Neural progenitor cell (in vitro differentiated cells): ENCODE results near the gene SURF4. TPM values are rescaled to one million over a fixed set of nuclear protein-coding genes. Genes with fewer than 3 reads are reported as not detected.

ENCODE experiments used
- DNase-seq: peaks from one replicate; pipeline ENCODE4 v3.0.0-alpha.2; 2016; ENCODE audit warnings: low spot score
- H2AFZ ChIP-seq: fragments of 200-600 bp; sonication (generic); replicated peaks from 2 replicates; pipeline ENCODE4 v1.6.1; 2016; ENCODE audit warnings: antibody characterized with exemption
- H3F3A ChIP-seq: fragments of 200-600 bp; sonication (generic); 2 replicates; pipeline ENCODE4 v1.6.1; 2016; ENCODE audit warnings: antibody characterized with exemption, low read depth
- H3K27ac ChIP-seq: fragments of 200-600 bp; sonication (generic); 2 replicates; pipeline ENCODE4 v1.5.1; 2016; ENCODE audit warnings: mild to moderate bottlenecking
- H3K27me3 ChIP-seq: fragments of 200-600 bp; sonication (generic); 2 replicates; pipeline ENCODE4 v1.6.1; 2016; ENCODE audit warnings: mild to moderate bottlenecking, moderate library complexity
- H3K36me3 ChIP-seq: fragments of 200-600 bp; sonication (generic); 2 replicates; pipeline ENCODE4 v1.5.1; 2016
- H3K4me1 ChIP-seq: fragments of 200-600 bp; sonication (generic); 2 replicates; pipeline ENCODE4 v1.6.1; 2016; ENCODE audit warnings: mixed run types
- H3K4me2 ChIP-seq: fragments of 200-600 bp; sonication (generic); 2 replicates; pipeline ENCODE4 v1.6.1; 2016
- H3K4me3 ChIP-seq: fragments of 200-600 bp; sonication (generic); 2 replicates; pipeline ENCODE4 v1.5.1; 2016
- H3K79me2 ChIP-seq: fragments of 200-600 bp; sonication (generic); 2 replicates; pipeline ENCODE4 v1.6.1; 2016; ENCODE audit warnings: low read depth
- H3K9ac ChIP-seq: fragments of 200-600 bp; sonication (generic); 2 replicates; pipeline ENCODE4 v1.6.1; 2016
- H3K9me3 ChIP-seq: fragments of 200-600 bp; sonication (generic); 2 replicates; pipeline ENCODE4 v1.5.1; 2016; ENCODE audit warnings: low read depth
- H4K20me1 ChIP-seq: fragments of 200-600 bp; sonication (generic); 2 replicates; pipeline ENCODE4 v1.6.1; 2016; ENCODE audit warnings: low read depth
- H3K27ac Mint-ChIP-seq: 3 replicates; pipeline ENCODE4 v1.8.0; 2021; ENCODE audit warnings: mixed read lengths
- H3K27me3 Mint-ChIP-seq: 2 replicates; pipeline ENCODE4 v1.8.0; 2022; ENCODE audit warnings: low read depth, mild to moderate bottlenecking, inconsistent platforms, moderate library complexity, mixed read lengths; ENCODE audit not compliant: insufficient read depth
- H3K36me3 Mint-ChIP-seq: 3 replicates; pipeline ENCODE4 v1.8.0; 2021; ENCODE audit warnings: mixed read lengths
- H3K4me1 Mint-ChIP-seq: 3 replicates; pipeline ENCODE4 v1.8.0; 2021; ENCODE audit warnings: mixed read lengths
- H3K4me3 Mint-ChIP-seq: 3 replicates; pipeline ENCODE4 v1.8.0; 2021; ENCODE audit warnings: mild to moderate bottlenecking, moderate library complexity, mixed read lengths
- H3K9me3 Mint-ChIP-seq: 3 replicates; pipeline ENCODE4 v1.8.0; 2020; ENCODE audit warnings: mixed read lengths
- EZH2 ChIP-seq: fragments of 200-600 bp; sonication (generic); IDR thresholded peaks from 2 replicates; pipeline ENCODE4 v1.6.1; 2017; ENCODE audit warnings: antibody characterized with exemption, mild to moderate bottlenecking, moderate library complexity
- EZH2phosphoT487 ChIP-seq: fragments of 200-600 bp; sonication (generic); IDR thresholded peaks from 2 replicates; pipeline ENCODE4 v1.6.1; 2017; ENCODE audit warnings: antibody characterized with exemption
- total RNA-seq: library from RNA; depleted of rRNA; stranded (reverse); fragments of >200 nt; gene quantifications from 2 replicates; pipeline ENCODE4 v1.2.3, GENCODE V29; 2015; ENCODE audit warnings: low replicate concordance
- TF ChIP-seq, protein P1 (sequence below): fragments of 200-600 bp; sonication (generic); IDR thresholded peaks from 2 replicates; pipeline ENCODE4 v1.5.1; 2017; ENCODE audit warnings: antibody characterized with exemption, mild to moderate bottlenecking

SURF4 gene
- total RNA-seq, 1 donor from 2014 or later: 102 TPM

DNA sequence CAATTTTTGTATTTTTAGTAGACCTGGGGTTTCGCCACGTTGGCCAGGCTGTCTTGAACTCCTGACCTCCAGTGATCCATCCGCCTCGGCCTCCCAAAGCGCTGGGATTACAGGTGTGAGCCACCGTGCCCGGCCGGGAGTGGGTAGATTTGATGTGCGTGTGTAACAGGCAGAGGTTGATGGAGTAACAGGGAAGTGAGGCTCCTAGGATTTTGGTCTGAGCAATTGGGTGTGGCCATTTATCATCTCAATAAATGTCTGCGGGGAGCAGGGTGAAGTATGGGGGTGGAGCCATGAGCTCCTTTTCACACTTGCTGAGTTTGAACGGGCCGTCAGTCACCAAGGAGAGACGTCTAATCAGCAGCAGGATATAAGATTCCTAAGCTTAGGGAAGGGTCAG is 43.1 kb upstream of the SURF4 start:
- Histone ChIP-seq H3K4me3 (peak overlapping the region; percentile 95), H3K27ac (no peak overlapping the region), H3K9ac (no peak overlapping the region), H3K4me2 (peak overlapping the region; percentile 99), H4K20me1 (peaks cover 18% of the 10 kb centered on the region), H3K79me2 (peaks cover 38% of the 10 kb centered on the region), H3K4me1 (peaks cover 8% of the 10 kb centered on the region), H3K9me3 (no peaks in the 10 kb centered on the region), H2AFZ (no peak overlapping the region), H3F3A (peaks cover 20% of the 10 kb centered on the region), H3K36me3 (no peaks in the 10 kb centered on the region), H3K27me3 (no peaks in the 10 kb centered on the region)
- H3K27ac Mint-ChIP-seq: peak overlapping the region; percentile 95
- peaks cover 6% of the 10 kb centered on the region for H3K27me3 Mint-ChIP-seq
- H3K9me3 Mint-ChIP-seq: no peaks in the 10 kb centered on the region
- H3K36me3 Mint-ChIP-seq: no peaks in the 10 kb centered on the region
- peaks cover 32% of the 10 kb centered on the region for H3K4me1 Mint-ChIP-seq
- TF ChIP-seq, protein P1, sequence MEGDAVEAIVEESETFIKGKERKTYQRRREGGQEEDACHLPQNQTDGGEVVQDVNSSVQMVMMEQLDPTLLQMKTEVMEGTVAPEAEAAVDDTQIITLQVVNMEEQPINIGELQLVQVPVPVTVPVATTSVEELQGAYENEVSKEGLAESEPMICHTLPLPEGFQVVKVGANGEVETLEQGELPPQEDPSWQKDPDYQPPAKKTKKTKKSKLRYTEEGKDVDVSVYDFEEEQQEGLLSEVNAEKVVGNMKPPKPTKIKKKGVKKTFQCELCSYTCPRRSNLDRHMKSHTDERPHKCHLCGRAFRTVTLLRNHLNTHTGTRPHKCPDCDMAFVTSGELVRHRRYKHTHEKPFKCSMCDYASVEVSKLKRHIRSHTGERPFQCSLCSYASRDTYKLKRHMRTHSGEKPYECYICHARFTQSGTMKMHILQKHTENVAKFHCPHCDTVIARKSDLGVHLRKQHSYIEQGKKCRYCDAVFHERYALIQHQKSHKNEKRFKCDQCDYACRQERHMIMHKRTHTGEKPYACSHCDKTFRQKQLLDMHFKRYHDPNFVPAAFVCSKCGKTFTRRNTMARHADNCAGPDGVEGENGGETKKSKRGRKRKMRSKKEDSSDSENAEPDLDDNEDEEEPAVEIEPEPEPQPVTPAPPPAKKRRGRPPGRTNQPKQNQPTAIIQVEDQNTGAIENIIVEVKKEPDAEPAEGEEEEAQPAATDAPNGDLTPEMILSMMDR: no peak
- no peak for TF ChIP-seq EZH2
- no peak for TF ChIP-seq EZH2phosphoT487
- H3K4me3 Mint-ChIP-seq: peak overlapping the region; percentile 92
- DNase-seq: no peak

DNA sequence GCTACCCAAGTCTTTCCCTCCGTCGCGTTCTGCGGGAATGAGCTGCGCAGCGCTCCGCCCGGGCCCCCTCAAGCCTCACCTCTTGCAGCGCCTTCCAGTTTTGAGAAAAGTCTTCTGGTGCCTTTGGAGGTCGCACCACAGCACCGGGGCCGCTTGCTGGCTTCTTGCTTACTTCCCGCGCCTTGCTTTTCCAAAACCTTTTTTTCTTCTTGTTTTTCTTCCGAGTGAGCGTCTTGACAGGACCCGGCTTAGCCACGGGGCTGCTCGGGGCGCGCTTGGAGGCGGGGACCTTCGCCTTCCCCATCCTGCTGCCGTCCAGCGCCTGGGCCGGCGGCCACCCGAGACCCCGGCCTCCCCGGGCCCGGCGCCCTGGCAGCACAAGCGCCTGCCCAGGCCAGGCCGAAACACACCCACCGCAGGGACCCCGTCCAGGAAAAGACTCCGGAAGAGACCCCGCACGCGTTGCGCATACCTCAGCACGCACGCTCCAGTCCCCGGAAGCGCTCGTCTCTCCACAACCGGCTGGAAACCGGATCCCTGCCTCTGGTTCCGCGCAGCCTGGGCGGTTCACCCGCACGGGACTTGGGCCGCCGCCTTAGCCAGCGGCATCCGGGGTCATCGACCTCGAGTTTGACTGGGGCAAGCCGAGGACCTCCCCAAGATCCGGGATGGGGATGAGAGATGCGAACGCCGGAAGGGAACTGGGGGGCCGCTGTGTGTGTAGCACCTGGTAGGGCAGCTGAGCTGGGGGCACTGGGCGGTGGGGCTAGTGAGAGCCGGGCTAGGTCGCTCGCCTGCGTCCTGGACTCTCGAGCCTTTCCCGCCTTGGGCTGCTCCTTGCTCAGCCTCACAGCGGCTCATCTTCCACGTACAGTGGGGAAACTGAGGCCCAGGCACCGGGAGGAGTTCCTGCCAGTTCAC is 41.9 kb upstream of the SURF4 start, which contains the start of gene REXO4:
Gene REXO4 (minus strand): TSS at position 470 of the 921 bp plus-strand sequence. CDS start 166 bp downstream, at position 304.
- peak within 1 kb of the TSS; percentile 95 for H3K27ac Mint-ChIP-seq
- H3K27me3 Mint-ChIP-seq: peaks cover 6% of the 10 kb centered on the region

DNA sequence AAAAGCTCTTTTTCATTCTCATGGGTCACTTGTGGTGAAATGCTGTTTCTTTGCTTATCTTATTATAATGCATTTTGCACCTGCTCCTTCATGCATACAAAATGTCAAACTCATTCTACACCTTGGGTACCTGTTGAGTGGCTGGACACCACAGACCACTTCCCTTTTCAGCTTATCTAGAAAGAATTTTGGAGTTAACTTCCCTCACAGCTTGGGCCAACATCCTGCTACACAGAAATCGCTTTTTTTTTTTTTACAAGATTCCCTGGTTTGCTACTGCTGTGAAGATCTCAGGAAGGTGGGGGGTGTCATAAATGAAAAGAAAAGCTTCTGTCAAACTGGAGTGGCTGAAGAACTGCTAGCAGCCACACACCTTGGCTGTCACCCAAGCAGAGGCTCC is 39.3 kb upstream of the SURF4 start:
- no peak overlapping the region for H3K27ac ChIP-seq
- Mint-ChIP-seq H3K9me3 (no peaks in the 10 kb centered on the region), H3K4me3 (no peak overlapping the region)

More for the DNA sequence above, 41.9 kb upstream of the SURF4 start, which contains the start of gene REXO4:
- Mint-ChIP-seq H3K4me1 (peaks cover 32% of the 10 kb centered on the region), H3K9me3 (no peaks in the 10 kb centered on the region), H3K4me3 (peak within 1 kb of the TSS; percentile 92), H3K36me3 (peaks cover 2% of the 10 kb centered on the region)
- H3F3A ChIP-seq: peaks cover 20% of the 10 kb centered on the region
- H3K4me1 ChIP-seq: peaks cover 8% of the 10 kb centered on the region
- H3K4me2 ChIP-seq: peak within 1 kb of the TSS; percentile 99
- TF ChIP-seq EZH2: peak; percentile 55
- TF ChIP-seq, protein P1: no peak
- TF ChIP-seq EZH2phosphoT487: no peak
- H4K20me1 ChIP-seq: peaks cover 20% of the 10 kb centered on the region
- H3K4me3 ChIP-seq: peak within 1 kb of the TSS; percentile 95
- peak within 1 kb of the TSS; percentile 98 for H3K27ac ChIP-seq
- no peaks in the 10 kb centered on the region for H3K27me3 ChIP-seq
- peak within 1 kb of the TSS; percentile 94 for H2AFZ ChIP-seq
- H3K9me3 ChIP-seq: no peaks in the 10 kb centered on the region
- H3K9ac ChIP-seq: peak within 1 kb of the TSS; percentile 84
- no peaks in the 10 kb centered on the region for H3K36me3 ChIP-seq
- peak; percentile 95 for DNase-seq
- H3K79me2 ChIP-seq: peaks cover 38% of the 10 kb centered on the region

More for the DNA sequence above, 39.3 kb upstream of the SURF4 start:
- Histone ChIP-seq H3K79me2 (peaks cover 38% of the 10 kb centered on the region), H3K4me1 (peaks cover 8% of the 10 kb centered on the region), H4K20me1 (peaks cover 20% of the 10 kb centered on the region), H3K4me3 (no peak overlapping the region), H3K9ac (no peak overlapping the region), H3K27me3 (no peaks in the 10 kb centered on the region), H2AFZ (no peak overlapping the region), H3F3A (peaks cover 20% of the 10 kb centered on the region), H3K36me3 (no peaks in the 10 kb centered on the region), H3K9me3 (no peaks in the 10 kb centered on the region), H3K4me2 (no peak overlapping the region)
- TF ChIP-seq, protein P1: no peak
- TF ChIP-seq EZH2phosphoT487: no peak
- no peak for TF ChIP-seq EZH2
- no peak overlapping the region for H3K27ac Mint-ChIP-seq
- peaks cover 2% of the 10 kb centered on the region for H3K27me3 Mint-ChIP-seq
- peaks cover 6% of the 10 kb centered on the region for H3K36me3 Mint-ChIP-seq
- DNase-seq: no peak
- peaks cover 22% of the 10 kb centered on the region for H3K4me1 Mint-ChIP-seq
